GM13977 (cell line): ENCODE measurements around the gene GPR162.

Experiments
- DNase-seq: peaks from one replicate; pipeline ENCODE4 v3.0.0; 2012; ENCODE audit warnings: low spot score
- CTCF ChIP-seq: IDR thresholded peaks from 2 replicates; pipeline ENCODE4 v1.5.1; 2012; ENCODE audit warnings: mild to moderate bottlenecking, control low read depth; ENCODE audit not compliant: insufficient read depth; ENCODE audit errors: extremely low read depth, missing control alignments
- in situ Hi-C: fragments of 300-500 bp; cut with MboI; formaldehyde crosslinking; loops from one replicate; pipeline ENCODE4 v1.12.0; 2022; ENCODE audit warnings: low sequenced_read_pairs, low pct_unique_long_range_greater_than_20kb, mixed read lengths, inconsistent platforms; ENCODE audit not compliant: unreplicated experiment

Gene GPR162

GRCh38 chr12:6830999-6831398 lies 9.4 kb downstream of the GPR162 start:
- no peak for DNase-seq
- in situ Hi-C loops: no loop called here
- no peak for TF ChIP-seq CTCF

- no peak for TF ChIP-seq CTCF
- in situ Hi-C loops: no loop called here
- no peak for DNase-seq
Observed at GRCh38 chr12:6831450-6831995, 9.9 kb downstream of the GPR162 start.

- in situ Hi-C loops: no loop called here
- no peak for TF ChIP-seq CTCF
- no peak for DNase-seq
Observed at GRCh38 chr12:6832125-6832524, 10.5 kb downstream of the GPR162 start.

- DNase-seq: no peak
- no peak for TF ChIP-seq CTCF
- in situ Hi-C loops: no loop called here
Observed at GRCh38 chr12:6833189-6833890, 11.7 kb downstream of the GPR162 start.

GRCh38 chr12:6834254-6834653 lies 12.6 kb downstream of the GPR162 start:
- in situ Hi-C loops: no loop called here
- no peak for DNase-seq
- no peak for TF ChIP-seq CTCF

GRCh38 chr12:6834873-6835272 lies 13.3 kb downstream of the GPR162 start:
- no peak for DNase-seq
- no peak for TF ChIP-seq CTCF
- in situ Hi-C loops: no loop called here
